Astrocyte (in vitro differentiated cells and primary cell): ENCODE data around the gene PSG1.
"Not testable (repeated sequence)": the region's sequence is repeated elsewhere in the genome, so short reads cannot be mapped to it uniquely, and the experiment has no call there.

Experiments
- EZH2 ChIP-seq: IDR thresholded peaks from 2 replicates; pipeline ENCODE4 v1.6.1; 2012; ENCODE audit warnings: mild to moderate bottlenecking, low read length, inconsistent platforms; ENCODE audit not compliant: insufficient read depth
- TF ChIP-seq, protein P1 (sequence below): IDR thresholded peaks from 2 replicates; pipeline ENCODE4 v1.5.1; 2011; ENCODE audit warnings: low read depth, mild to moderate bottlenecking, inconsistent platforms, low read length, moderate library complexity; ENCODE audit not compliant: insufficient read depth

DNA sequence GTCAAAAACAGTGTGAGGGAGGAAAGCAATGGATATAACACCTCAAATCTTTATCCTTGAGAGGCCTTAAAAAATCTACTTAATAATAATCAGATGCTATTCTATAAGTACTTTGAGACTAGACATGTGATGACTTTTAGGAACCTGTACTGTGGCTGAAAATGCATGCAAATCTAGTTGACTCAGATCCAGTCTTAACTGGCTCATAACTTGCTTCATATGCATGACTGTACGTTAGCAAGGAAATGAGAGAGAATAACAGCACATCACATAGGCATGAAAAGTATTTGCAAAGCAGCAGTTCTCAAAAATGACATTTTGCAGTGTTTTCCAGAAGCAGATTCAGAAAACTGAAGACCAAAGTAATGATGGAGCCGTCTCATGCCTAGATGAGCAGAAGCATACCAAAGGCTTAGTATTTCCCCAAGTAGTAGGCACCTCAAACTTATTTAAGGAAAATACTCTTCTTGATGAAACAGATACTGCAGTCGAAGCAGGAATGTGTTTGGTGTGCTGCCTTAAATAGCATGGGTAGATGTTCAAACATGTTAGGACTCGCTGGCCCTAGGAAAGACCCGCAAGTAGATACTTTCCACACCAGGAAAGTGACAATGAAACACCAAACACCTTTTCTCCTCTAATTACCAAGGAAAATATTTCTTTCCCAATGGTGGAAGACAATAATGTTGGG lies 59.4 kb downstream of the PSG1 start:
- TF ChIP-seq EZH2, result not testable (repeated sequence)
- TF ChIP-seq, protein P1, sequence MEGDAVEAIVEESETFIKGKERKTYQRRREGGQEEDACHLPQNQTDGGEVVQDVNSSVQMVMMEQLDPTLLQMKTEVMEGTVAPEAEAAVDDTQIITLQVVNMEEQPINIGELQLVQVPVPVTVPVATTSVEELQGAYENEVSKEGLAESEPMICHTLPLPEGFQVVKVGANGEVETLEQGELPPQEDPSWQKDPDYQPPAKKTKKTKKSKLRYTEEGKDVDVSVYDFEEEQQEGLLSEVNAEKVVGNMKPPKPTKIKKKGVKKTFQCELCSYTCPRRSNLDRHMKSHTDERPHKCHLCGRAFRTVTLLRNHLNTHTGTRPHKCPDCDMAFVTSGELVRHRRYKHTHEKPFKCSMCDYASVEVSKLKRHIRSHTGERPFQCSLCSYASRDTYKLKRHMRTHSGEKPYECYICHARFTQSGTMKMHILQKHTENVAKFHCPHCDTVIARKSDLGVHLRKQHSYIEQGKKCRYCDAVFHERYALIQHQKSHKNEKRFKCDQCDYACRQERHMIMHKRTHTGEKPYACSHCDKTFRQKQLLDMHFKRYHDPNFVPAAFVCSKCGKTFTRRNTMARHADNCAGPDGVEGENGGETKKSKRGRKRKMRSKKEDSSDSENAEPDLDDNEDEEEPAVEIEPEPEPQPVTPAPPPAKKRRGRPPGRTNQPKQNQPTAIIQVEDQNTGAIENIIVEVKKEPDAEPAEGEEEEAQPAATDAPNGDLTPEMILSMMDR, result not testable (repeated sequence)
